IPS DF 4.7 (cell line): ENCODE data around the gene ENPP7.

Experiments used
- DNase-seq: peaks from one replicate; pipeline ENCODE4 v3.0.0-alpha.2; 2013; ENCODE audit warnings: low spot score; ENCODE audit errors: extremely low read depth

ENPP7 gene

GRCh38 chr17:79702550-79703236, 28.1 kb upstream of the ENPP7 start:
- no peak for DNase-seq

GRCh38 chr17:79704691-79705090, 26.1 kb upstream of the ENPP7 start:
- no peak for DNase-seq

GRCh38 chr17:79705674-79706073, 25.1 kb upstream of the ENPP7 start:
- DNase-seq = no peak

- DNase-seq = no peak
Observed at GRCh38 chr17:79706931-79707850, 23.6 kb upstream of the ENPP7 start.

- no peak for DNase-seq
Observed at GRCh38 chr17:79707931-79708891, 22.5 kb upstream of the ENPP7 start.

- DNase-seq = no peak
Observed at GRCh38 chr17:79711715-79712305, 18.9 kb upstream of the ENPP7 start.

GRCh38 chr17:79713391-79713790, 17.4 kb upstream of the ENPP7 start:
- no peak for DNase-seq

GRCh38 chr17:79714176-79715097, 16.3 kb upstream of the ENPP7 start:
- DNase-seq = no peak

- DNase-seq = no peak
Observed at GRCh38 chr17:79715098-79715942, 15.4 kb upstream of the ENPP7 start.

- no peak for DNase-seq
Observed at GRCh38 chr17:79715943-79716797, 14.6 kb upstream of the ENPP7 start.

GRCh38 chr17:79720705-79721292, 9.9 kb upstream of the ENPP7 start:
- DNase-seq = no peak

GRCh38 chr17:79721993-79722671, 8.6 kb upstream of the ENPP7 start:
- no peak for DNase-seq

- no peak for DNase-seq
Observed at GRCh38 chr17:79722787-79723186, 8.0 kb upstream of the ENPP7 start.

- DNase-seq = peak; percentile 76
Observed at GRCh38 chr17:79728169-79728907, 2.4 kb upstream of the ENPP7 start.

GRCh38 chr17:79728908-79729471, 1.8 kb upstream of the ENPP7 start:
- DNase-seq = no peak

- DNase-seq = no peak
Observed at GRCh38 chr17:79729761-79730160, 982 bp upstream of the ENPP7 start.
